ENCODE measurements around the gene COG5. TPM values are rescaled to one million over a fixed set of nuclear protein-coding genes. Genes with fewer than 3 reads are reported as not detected.

The COG5 gene
- total and polyA plus RNA-seq, 9 of the 15 experiments (the other 6 are each of a cell fraction or from before 2014, with no cell fraction given) = 15.3 to 75.1 (median 56.4) TPM

GRCh38 chr7:107168233-107169119 is 395.2 kb downstream of the COG5 start, which contains the start of gene HBP1 (continued):
- no peak for TF ChIP-seq PHB2 (IDR thresholded peaks at IDR 0.05; ENCODE audit: low read depth)
- peak; percentile 100 for TF ChIP-seq NEUROD1 (IDR thresholded peaks at IDR 0.05; ENCODE audit: borderline replicate concordance, low read depth, low read length, partially characterized antibody)
- TF ChIP-seq ZBED1 (IDR thresholded peaks at IDR 0.05) = no peak; the same call in 1 of the 2 replicates
- peak; percentile 81; the same call in 1 of the 2 replicates for TF ChIP-seq JUN (IDR thresholded peaks at IDR 0.05; ENCODE audit: borderline replicate concordance, low read depth, low read length)
- TF ChIP-seq JUN (CRISPR knock-in tag; IDR thresholded peaks at IDR 0.05; ENCODE audit: borderline replicate concordance) = no peak; the same call in 1 of the 2 replicates
- peak; percentile 97; the same call in 1 of the 2 replicates for TF ChIP-seq KAT7 (CRISPR knock-in tag; IDR thresholded peaks at IDR 0.05; ENCODE audit: borderline replicate concordance)
- no peak for TF ChIP-seq STAG1 (CRISPR knock-in tag; IDR thresholded peaks at IDR 0.05; ENCODE audit: borderline replicate concordance)
- 0 out of 4 replicates have a peak, but pooled peaks of 1 of the 2 experiments have one; percentile 79 for TF ChIP-seq MLX (CRISPR knock-in tag; conservative IDR thresholded peaks at IDR 0.05)
- peak; percentile 86; the same call in 1 of the 2 replicates for TF ChIP-seq LCOR (CRISPR knock-in tag; IDR thresholded peaks at IDR 0.05)
- TF ChIP-seq ZNF324 (CRISPR knock-in tag; IDR thresholded peaks at IDR 0.05) = no peak
- 0 out of 2 replicates have a peak, but pooled peaks have one; percentile 34 for TF ChIP-seq HES1 (IDR thresholded peaks at IDR 0.05; ENCODE audit: low read depth)
- no peak; the same call in none of the 2 replicates for TF ChIP-seq AFF4 (CRISPR knock-in tag; IDR thresholded peaks at IDR 0.05)
- TF ChIP-seq ATF2 (CRISPR knock-in tag; IDR thresholded peaks at IDR 0.05) = no peak
- TF ChIP-seq ZNF41 (CRISPR knock-in tag; conservative IDR thresholded peaks at IDR 0.05) = no peak
- peak; percentile 47 for TF ChIP-seq SIN3B (IDR thresholded peaks at IDR 0.05; ENCODE audit: low read depth)
- no peak for TF ChIP-seq EHMT2 (IDR thresholded peaks at IDR 0.05)
- TF ChIP-seq U2AF2 (optimal IDR thresholded peaks at IDR 0.05; ENCODE audit: low read depth, low read length) = no peak
- no peak for TF ChIP-seq ZFP30 (CRISPR knock-in tag; IDR thresholded peaks at IDR 0.05; ENCODE audit: borderline replicate concordance)
- TF ChIP-seq BHLHE40 (IDR thresholded peaks at IDR 0.05; ENCODE audit: low read length) = peak; percentile 84
- peak; percentile 100 for TF ChIP-seq NFRKB (IDR thresholded peaks at IDR 0.05; ENCODE audit: low read depth)
- peak; percentile 80; the same call in 1 of the 2 replicates for TF ChIP-seq RAD51 (IDR thresholded peaks at IDR 0.05; ENCODE audit: borderline replicate concordance, low read depth)
